HCT116 (cell line): Measurements from ENCODE around the gene UBE2L3. TPM values are rescaled to one million over a fixed set of nuclear protein-coding genes. Genes with fewer than 3 reads are reported as not detected.

Experiments used
- ATAC-seq: fragments of 200-7000 bp; cut with Tn5 transposase; 2 replicates; pipeline ENCODE4 v1.9.1; 2020; ENCODE audit warnings: mild to moderate bottlenecking, moderate library complexity
- BruUV-seq: library from RNA; stranded (reverse); fragments of 400-500 nt; replicated peaks from 2 replicates; lab custom pipeline; 2021; lab: Mats Ljungman, UMichigan
- CTCF ChIA-PET: fragments of 300-600 bp; sonication (Branson Sonifier 250); formaldehyde crosslinking; loops from one replicate; lab custom pipeline; 2021; ENCODE audit warnings: antibody characterized with exemption; lab: Charles Lee
- POLR2A ChIA-PET: fragments of 300-600, 350-600 bp; sonication (Branson Sonifier 250); formaldehyde crosslinking; loops from one replicate; lab custom pipeline; 2021; ENCODE audit warnings: antibody characterized with exemption; lab: Charles Lee
- RAD21 ChIA-PET, 2 experiments: fragments of 300-600 bp; sonication (Branson Sonifier 250); formaldehyde crosslinking; loops; one replicate each; lab custom pipeline; 2023; ENCODE audit warnings: low total read pairs in 2 of 2; ENCODE audit not compliant: uncharacterized antibody in 2 of 2, unreplicated experiment in 2 of 2, low non-redundant PET in 1 of 2; lab: Charles Lee
- DNase-seq: peaks from one replicate; pipeline ENCODE4 v3.0.0-alpha.2; 2010; ENCODE audit warnings: low read depth, low spot score
- H2AFZ ChIP-seq: fragments of 200-600 bp; shearing (Covaris generic), sonication (generic); 2 replicates; pipeline ENCODE4 v1.6.1; 2017; ENCODE audit warnings: low read depth, mixed run types, mixed read lengths, antibody characterized with exemption, low read length; ENCODE audit not compliant: poor library complexity, severe bottlenecking
- H3K27ac ChIP-seq: 2 replicates; pipeline ENCODE4 v1.5.1; 2012; ENCODE audit warnings: low read depth, low read length
- H3K27me3 ChIP-seq: fragments of 200-600 bp; sonication (generic); 2 replicates; pipeline ENCODE4 v1.6.1; 2016; ENCODE audit warnings: mixed run types, low read length, mixed read lengths; ENCODE audit not compliant: insufficient read depth
- H3K36me3 ChIP-seq, 2 experiments: fragments of 200-500 bp in 1 of 2; fragments of 200-600 bp in 1 of 2; sonication (Bioruptor generic) in 1 of 2; sonication (generic) in 1 of 2; 2 replicates each; pipeline versions ENCODE4 v1.5.1 to v1.6.1; 2014 to 2016; ENCODE audit warnings: low read length in 2 of 2, inconsistent platforms in 1 of 2, mixed read lengths in 1 of 2, mixed run types in 1 of 2; ENCODE audit not compliant: insufficient read depth in 2 of 2, control insufficient read depth in 1 of 2
- H3K4me1 ChIP-seq, 2 experiments: fragments of 200-600 bp in 1 of 2; sonication (generic) in 1 of 2; 2 replicates each; pipeline versions ENCODE4 v1.5.1 to v1.6.1; 2012 to 2017; ENCODE audit warnings: low read length in 2 of 2, inconsistent platforms in 1 of 2, mild to moderate bottlenecking in 1 of 2, mixed read lengths in 1 of 2, mixed run types in 1 of 2, moderate library complexity in 1 of 2; ENCODE audit not compliant: insufficient read depth in 2 of 2, control insufficient read depth in 1 of 2
- H3K4me2 ChIP-seq: fragments of 200-600 bp; sonication (generic); 2 replicates; pipeline ENCODE4 v1.6.1; 2017; ENCODE audit warnings: mixed run types, low read length, mixed read lengths
- H3K4me3 ChIP-seq, 2 experiments: fragments of 200-600 bp in 1 of 2; sonication (generic) in 1 of 2; replicated peaks in 1 of 2; 2 replicates each; pipeline ENCODE4 v1.5.1; 2011 to 2016; ENCODE audit warnings: low read length in 2 of 2, control low read depth in 1 of 2, low read depth in 1 of 2, mild to moderate bottlenecking in 1 of 2, mixed read lengths in 1 of 2, mixed run types in 1 of 2
- H3K79me2 ChIP-seq: fragments of 200-600 bp; sonication (generic); 2 replicates; pipeline ENCODE4 v1.6.1; 2017; ENCODE audit warnings: mild to moderate bottlenecking, mixed run types, low read length, moderate library complexity, mixed read lengths; ENCODE audit not compliant: insufficient read depth
- H3K9ac ChIP-seq: fragments of 200-600 bp; sonication (generic); 2 replicates; pipeline ENCODE4 v1.6.1; 2016; ENCODE audit warnings: low read length, mixed read lengths
- H3K9me2 ChIP-seq: fragments of 200-600 bp; sonication (generic), shearing (Covaris generic); 2 replicates; pipeline ENCODE4 v1.6.1; 2017; ENCODE audit warnings: mixed run types, mild to moderate bottlenecking, moderate library complexity; ENCODE audit not compliant: insufficient read depth
- H3K9me3 ChIP-seq, 2 experiments: fragments of 200-500 bp in 1 of 2; fragments of 200-600 bp in 1 of 2; sonication (Bioruptor generic) in 1 of 2; sonication (generic) in 1 of 2; 2 replicates each; pipeline ENCODE4 v1.6.1; 2014 to 2017; ENCODE audit warnings: low read length in 2 of 2, mixed read lengths in 2 of 2, inconsistent platforms in 1 of 2, low read depth in 1 of 2, mild to moderate bottlenecking in 1 of 2, mixed run types in 1 of 2, moderate library complexity in 1 of 2; ENCODE audit not compliant: control insufficient read depth in 1 of 2, insufficient read depth in 1 of 2
- H4K20me1 ChIP-seq: fragments of 200-600 bp; sonication (generic), shearing (Covaris generic); 2 replicates; pipeline ENCODE4 v1.6.1; 2017; ENCODE audit warnings: mixed run types, mild to moderate bottlenecking, moderate library complexity; ENCODE audit not compliant: insufficient read depth
- CEBPB ChIP-seq: IDR thresholded peaks from 2 replicates; pipeline ENCODE4 v1.6.1; 2012; ENCODE audit warnings: low read depth
- CTCF ChIP-seq, 3 experiments: fragments of 200-600 bp in 1 of 3; sonication (generic) in 1 of 3; IDR thresholded peaks in 2 of 3; conservative IDR thresholded peaks in 1 of 3; 2 replicates each; pipeline ENCODE4 v1.5.1; 2012 to 2017; ENCODE audit warnings: low read depth in 2 of 3, low read length in 2 of 3, antibody characterized with exemption in 1 of 3, borderline replicate concordance in 1 of 3, control low read depth in 1 of 3, mild to moderate bottlenecking in 1 of 3, mixed read lengths in 1 of 3, mixed run types in 1 of 3, moderate library complexity in 1 of 3; ENCODE audit not compliant: insufficient read depth in 1 of 3
- EZH2 ChIP-seq: fragments of 200-600 bp; sonication (generic); IDR thresholded peaks from 2 replicates; pipeline ENCODE4 v1.6.1; 2017; ENCODE audit warnings: antibody characterized with exemption, mixed run types
- EZH2phosphoT487 ChIP-seq: fragments of 200-600 bp; IDR thresholded peaks from 2 replicates; pipeline ENCODE4 v1.6.1; 2018; ENCODE audit warnings: antibody characterized with exemption, borderline replicate concordance
- FOSL1 ChIP-seq: IDR thresholded peaks from 2 replicates; pipeline ENCODE4 v1.6.1; 2012; ENCODE audit warnings: low read depth
- JUND ChIP-seq: IDR thresholded peaks from 2 replicates; pipeline ENCODE4 v1.6.1; 2012
- POLR2AphosphoS5 ChIP-seq: IDR thresholded peaks from 2 replicates; pipeline ENCODE4 v1.6.1; 2011; ENCODE audit warnings: mild to moderate bottlenecking, low read depth, low read length, moderate library complexity
- SIN3A ChIP-seq: IDR thresholded peaks from 2 replicates; pipeline ENCODE4 v1.6.1; 2012; ENCODE audit warnings: low read depth
- intact Hi-C: fragments of 100-400 bp; cut with micrococcal nuclease; formaldehyde crosslinking; loops from 2 replicates; pipeline ENCODE4 v1.10.0; 2022
- total RNA-seq: library from RNA; stranded (reverse); gene quantifications from one replicate; pipeline ENCODE4 v1.2.1, GENCODE V29; 2021; ENCODE audit not compliant: unreplicated experiment

Gene UBE2L3
- total RNA-seq, 1 experiment from 2014 or later, result 55.6 TPM

GRCh38 chr22:21623648-21623970 lies 56.1 kb downstream of the UBE2L3 start:
- no peak overlapping the region for H3K4me3 ChIP-seq
- H3K9me2 ChIP-seq, result no peaks in the 10 kb centered on the region
- H3K27me3 ChIP-seq, result no peaks in the 10 kb centered on the region
- peaks cover 77% of the 10 kb centered on the region for H3K79me2 ChIP-seq
- no TSS peak for BruUV-seq
- no peaks in the 10 kb centered on the region for H3K9me3 ChIP-seq
- H3K27ac ChIP-seq, result 0 out of 2 replicates have a peak overlapping the region, but pooled peaks have one; percentile 7
- RAD21 ChIA-PET, result no interaction called here
- intact Hi-C loops, result no loop called here
- DNase-seq, result no peak
- no peak overlapping the region for H3K9ac ChIP-seq
- POLR2A ChIA-PET, result no interaction called here
- no peaks in the 10 kb centered on the region for H4K20me1 ChIP-seq
- H2AFZ ChIP-seq, result no peak overlapping the region
- no peak overlapping the region for H3K4me2 ChIP-seq
- ATAC-seq, result no peak
- peaks cover 0 to 33% of the 10 kb centered on the region in 2 experiments; a peak in 1 of 4 replicates for H3K36me3 ChIP-seq
- CTCF ChIA-PET, result interaction anchor here (0.7 to 3.2 kb wide), 3 partner anchors 9 to 21 kb away, joined by 3 to 16 read pairs (median 3); partner anchors contain the start of genes CCDC116 and SDF2L1
- TF ChIP-seq CEBPB (no peak), POLR2AphosphoS5 (no peak), SIN3A (no peak), EZH2 (no peak), CTCF (IDR thresholded peaks at IDR 0.05 in 2 of 3, conservative IDR thresholded peaks at IDR 0.05 in 1 of 3; ENCODE audit: borderline replicate concordance in 1 of 3, insufficient read depth in 1 of 3, low read depth in 2 of 3, low read length in 2 of 3) (no peak), JUND (no peak), EZH2phosphoT487 (no peak), FOSL1 (no peak)
- peaks cover 5 to 20% of the 10 kb centered on the region in 2 experiments for H3K4me1 ChIP-seq
